ENCODE data around the gene CERS6. TPM values are rescaled to one million over a fixed set of nuclear protein-coding genes. Genes with fewer than 3 reads are reported as not detected.

CERS6 gene
- polyA plus RNA-seq, 3 donors = 7.6 to 17.7 (median 15.6) TPM

GRCh38 chr2:168797286-168797655 is 341.2 kb downstream of the CERS6 start:
- Histone ChIP-seq H4K20me1 (ENCODE audit: insufficient read depth, low read length) (no peaks in the 10 kb centered on the region), H3K79me2 (ENCODE audit: insufficient read depth, low read length) (no peaks in the 10 kb centered on the region), H3K9ac (ENCODE audit: insufficient read depth, low read length, poor library complexity, severe bottlenecking) (no peak overlapping the region), H3K4me1 (ENCODE audit: control insufficient read depth in 1 of 2, insufficient read depth in 2 of 2, low read length in 2 of 2) (no peaks in the 10 kb centered on the region), H3K27ac (ENCODE audit: low read depth in 1 of 2, low read length in 2 of 2) (no peak overlapping the region), H3K4me2 (replicated peaks; ENCODE audit: extremely low read depth, low read length, poor library complexity, severe bottlenecking) (no peak overlapping the region), H3K9me3 (replicated peaks in 1 of 2; ENCODE audit: control insufficient read depth in 1 of 2, insufficient read depth in 1 of 2, low read length in 2 of 2) (no peaks in the 10 kb centered on the region), H3K27me3 (ENCODE audit: control insufficient read depth in 2 of 2, insufficient read depth in 2 of 2, low read length in 2 of 2) (no peaks in the 10 kb centered on the region), H3K4me3 (replicated peaks in 1 of 3; ENCODE audit: low read depth in 2 of 3, low read length in 3 of 3) (no peak overlapping the region), H2AFZ (ENCODE audit: insufficient read depth, low read depth, low read length, poor library complexity, severe bottlenecking) (no peak overlapping the region), H3K36me3 (replicated peaks in 1 of 2; ENCODE audit: control insufficient read depth in 1 of 2, insufficient read depth in 2 of 2, low read length in 2 of 2) (no peaks in the 10 kb centered on the region)
- Mint-ChIP-seq H3K36me3 (no peaks in the 10 kb centered on the region), H3K4me1 (no peaks in the 10 kb centered on the region), H3K9me3 (peaks cover 0 to 1% (median 0%) of the 10 kb centered on the region in 7 donors), H3K27ac (no peak overlapping the region), H3K4me3 (no peak overlapping the region), H3K27me3 (ENCODE audit: low read depth in 3 of 3) (peaks cover 0 to 3% (median 1%) of the 10 kb centered on the region in 3 donors)
- TF ChIP-seq CTCF (IDR thresholded peaks at IDR 0.05) = no peak
- intact Hi-C loops (cut with micrococcal nuclease) = no loop called here
- no peak for DNase-seq

DNA sequence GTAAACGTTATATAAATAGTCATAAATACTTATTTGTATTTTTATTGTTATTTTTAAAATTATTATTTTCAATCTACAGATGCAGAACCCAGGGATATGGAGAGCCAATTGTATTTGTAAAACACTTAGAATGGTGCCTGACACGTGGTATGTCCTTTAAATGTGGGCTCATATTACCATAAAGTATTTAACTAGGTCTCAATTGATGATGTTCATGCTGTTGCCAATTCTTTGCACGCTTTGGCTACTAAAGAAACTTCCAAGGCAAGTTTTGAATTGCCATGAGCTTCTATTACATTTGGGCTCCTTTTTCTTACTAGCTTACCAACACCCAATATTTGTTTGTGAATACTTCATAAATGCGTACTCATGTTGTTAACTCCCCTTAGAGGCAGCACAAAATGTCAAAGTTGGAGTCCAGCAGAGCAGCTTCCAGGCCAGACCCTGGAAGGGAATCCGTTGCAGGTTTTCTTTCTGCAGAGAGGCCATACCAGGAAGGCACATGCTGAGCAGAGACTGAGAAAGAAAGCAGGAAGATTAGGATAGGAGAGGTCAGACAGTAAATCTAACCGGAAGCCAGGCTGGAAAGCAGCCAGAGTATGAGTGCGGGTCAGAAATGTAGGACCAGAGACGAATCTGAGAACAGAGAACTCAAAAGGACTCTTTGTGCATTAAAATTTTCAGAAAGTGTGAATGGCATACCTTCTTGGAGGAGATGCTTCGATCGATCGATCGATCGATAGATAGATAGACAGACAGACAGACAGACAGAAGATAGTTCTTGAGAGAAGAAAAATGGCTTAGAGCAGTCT is 342.2 kb downstream of the CERS6 start:
- Histone ChIP-seq H3K4me2 (replicated peaks; ENCODE audit: extremely low read depth, low read length, poor library complexity, severe bottlenecking) (no peak overlapping the region), H3K27ac (ENCODE audit: low read depth in 1 of 2, low read length in 2 of 2) (no peak overlapping the region), H3K4me3 (replicated peaks in 1 of 3; ENCODE audit: low read depth in 2 of 3, low read length in 3 of 3) (no peak overlapping the region), H3K9me3 (replicated peaks in 1 of 2; ENCODE audit: control insufficient read depth in 1 of 2, insufficient read depth in 1 of 2, low read length in 2 of 2) (no peaks in the 10 kb centered on the region), H3K4me1 (ENCODE audit: control insufficient read depth in 1 of 2, insufficient read depth in 2 of 2, low read length in 2 of 2) (no peaks in the 10 kb centered on the region), H3K79me2 (ENCODE audit: insufficient read depth, low read length) (no peaks in the 10 kb centered on the region), H3K27me3 (ENCODE audit: control insufficient read depth in 2 of 2, insufficient read depth in 2 of 2, low read length in 2 of 2) (no peaks in the 10 kb centered on the region), H4K20me1 (ENCODE audit: insufficient read depth, low read length) (no peaks in the 10 kb centered on the region), H3K36me3 (replicated peaks in 1 of 2; ENCODE audit: control insufficient read depth in 1 of 2, insufficient read depth in 2 of 2, low read length in 2 of 2) (no peaks in the 10 kb centered on the region), H2AFZ (ENCODE audit: insufficient read depth, low read depth, low read length, poor library complexity, severe bottlenecking) (no peak overlapping the region), H3K9ac (ENCODE audit: insufficient read depth, low read length, poor library complexity, severe bottlenecking) (no peak overlapping the region)
- H3K4me1 Mint-ChIP-seq = no peaks in the 10 kb centered on the region
- H3K36me3 Mint-ChIP-seq = no peaks in the 10 kb centered on the region
- peaks cover 0 to 2% (median 1%) of the 10 kb centered on the region in 3 donors for H3K27me3 Mint-ChIP-seq (ENCODE audit: low read depth in 3 of 3)
- WGBS (ENCODE audit: insufficient coverage) = 96% methylated on average over 9 of the region's 13 CpGs
- intact Hi-C loops (cut with micrococcal nuclease) = no loop called here
- H3K27ac Mint-ChIP-seq = no peak overlapping the region
- H3K9me3 Mint-ChIP-seq = peaks cover 0 to 1% (median 0%) of the 10 kb centered on the region in 7 donors
- no peak overlapping the region for H3K4me3 Mint-ChIP-seq
- TF ChIP-seq CTCF (IDR thresholded peaks at IDR 0.05) = no peak
- DNase-seq = no peak
